ENCODE results near the gene KCNJ9.

DNA sequence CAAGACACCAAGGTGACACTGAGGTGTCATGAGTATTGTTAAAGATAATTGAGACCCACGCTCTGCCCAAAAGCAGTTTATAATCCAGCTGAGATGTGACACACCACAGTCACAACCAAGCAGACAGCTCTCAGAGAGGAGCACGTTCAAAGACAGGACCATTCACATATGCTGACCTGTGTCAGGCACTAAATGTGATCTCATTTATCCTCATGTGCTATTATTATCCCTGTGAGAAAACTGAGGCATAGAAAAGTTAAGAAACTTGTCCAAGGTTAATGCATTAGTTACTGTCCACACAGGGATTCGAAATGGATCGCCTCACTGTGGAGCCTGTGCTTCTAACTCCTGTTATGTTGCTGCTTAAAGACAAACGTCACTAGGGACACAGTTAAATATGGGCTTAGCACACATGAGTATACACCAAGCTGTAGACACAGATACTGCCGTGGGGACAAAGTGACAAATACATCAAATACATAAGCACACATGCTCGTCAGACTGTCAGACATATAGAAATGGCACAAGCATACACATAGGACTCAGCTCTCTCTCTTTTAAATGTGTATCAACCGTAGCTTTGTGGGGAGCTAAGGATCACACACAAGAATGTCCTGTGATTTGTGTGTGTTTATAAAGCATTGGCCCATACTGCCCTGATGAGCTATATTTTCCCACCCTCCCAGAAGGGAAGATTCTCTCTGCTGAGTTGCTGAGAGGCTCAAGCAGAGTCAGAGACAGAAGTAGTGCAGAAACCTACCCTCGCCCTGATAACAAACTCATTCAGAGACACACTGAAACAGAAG lies 20.6 kb downstream of the KCNJ9 start:
- TF ChIP-seq, protein P1, sequence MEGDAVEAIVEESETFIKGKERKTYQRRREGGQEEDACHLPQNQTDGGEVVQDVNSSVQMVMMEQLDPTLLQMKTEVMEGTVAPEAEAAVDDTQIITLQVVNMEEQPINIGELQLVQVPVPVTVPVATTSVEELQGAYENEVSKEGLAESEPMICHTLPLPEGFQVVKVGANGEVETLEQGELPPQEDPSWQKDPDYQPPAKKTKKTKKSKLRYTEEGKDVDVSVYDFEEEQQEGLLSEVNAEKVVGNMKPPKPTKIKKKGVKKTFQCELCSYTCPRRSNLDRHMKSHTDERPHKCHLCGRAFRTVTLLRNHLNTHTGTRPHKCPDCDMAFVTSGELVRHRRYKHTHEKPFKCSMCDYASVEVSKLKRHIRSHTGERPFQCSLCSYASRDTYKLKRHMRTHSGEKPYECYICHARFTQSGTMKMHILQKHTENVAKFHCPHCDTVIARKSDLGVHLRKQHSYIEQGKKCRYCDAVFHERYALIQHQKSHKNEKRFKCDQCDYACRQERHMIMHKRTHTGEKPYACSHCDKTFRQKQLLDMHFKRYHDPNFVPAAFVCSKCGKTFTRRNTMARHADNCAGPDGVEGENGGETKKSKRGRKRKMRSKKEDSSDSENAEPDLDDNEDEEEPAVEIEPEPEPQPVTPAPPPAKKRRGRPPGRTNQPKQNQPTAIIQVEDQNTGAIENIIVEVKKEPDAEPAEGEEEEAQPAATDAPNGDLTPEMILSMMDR (IDR thresholded peaks at IDR 0.05; ENCODE audit: insufficient read depth, low read depth, low read length), result no peak
- TF ChIP-seq EZH2 (IDR thresholded peaks at IDR 0.05; ENCODE audit: insufficient read depth, low read length), result no peak

Data from astrocyte (in vitro differentiated cells and primary cell).